B cell (primary cell): ENCODE measurements around the gene DCUN1D2. TPM values are rescaled to one million over a fixed set of nuclear protein-coding genes. Genes with fewer than 3 reads are reported as not detected.

Source experiments
- ATAC-seq: fragments of 200-7000 bp; cut with Tn5 transposase; one replicate; pipeline ENCODE4 v1.10.0; 2021; ENCODE audit warnings: low read depth, mild to moderate bottlenecking, moderate number of reproducible peaks, moderate library complexity
- CTCF ChIA-PET: fragments of 350-600 bp; sonication (Branson Sonifier 250); formaldehyde crosslinking; loops from one replicate; lab custom pipeline; 2021; ENCODE audit warnings: antibody characterized with exemption, inconsistent platforms; lab: Charles Lee
- POLR2A ChIA-PET: fragments of 350-600 bp; sonication (Branson Sonifier 250); formaldehyde crosslinking; loops from one replicate; lab custom pipeline; 2021; ENCODE audit warnings: antibody characterized with exemption; lab: Charles Lee
- DNase-seq: peaks from one replicate; pipeline ENCODE4 v3.0.0; 2013
- H2AFZ ChIP-seq: 2 replicates; pipeline ENCODE4 v1.6.1; 2012; ENCODE audit warnings: mild to moderate bottlenecking, low read depth, low read length; ENCODE audit not compliant: insufficient read depth, poor library complexity, severe bottlenecking
- H3K27ac ChIP-seq, 2 donors: 1 replicate in 1 of 2; 2 replicates in 1 of 2; pipeline ENCODE4 v1.5.1; 2012 to 2013; ENCODE audit warnings: low read length in 2 of 2, mild to moderate bottlenecking in 2 of 2, moderate library complexity in 1 of 2
- H3K27me3 ChIP-seq, 4 experiments: fragments of 200-600 bp in 1 of 4; sonication (generic) in 1 of 4; replicated peaks in 1 of 4; 1 replicate in 2 of 4; 2 replicates in 2 of 4; pipeline versions ENCODE4 v1.6.1 to v1.7.0; 2013 to 2016; ENCODE audit warnings: low read length in 3 of 4, mild to moderate bottlenecking in 2 of 4, mixed read lengths in 1 of 4, moderate library complexity in 1 of 4; ENCODE audit not compliant: insufficient read depth in 4 of 4, control insufficient read depth in 3 of 4; ENCODE audit errors: control extremely low read depth in 1 of 4
- H3K36me3 ChIP-seq, 2 experiments: replicated peaks in 1 of 2; 1 replicate in 1 of 2; 2 replicates in 1 of 2; pipeline versions ENCODE4 v1.6.1 to v1.7.1; 2013; ENCODE audit warnings: low read length in 1 of 2; ENCODE audit not compliant: insufficient read depth in 2 of 2, control insufficient read depth in 1 of 2; ENCODE audit errors: control extremely low read depth in 1 of 2, extremely low read depth in 1 of 2
- H3K4me1 ChIP-seq, 2 donors: fragments of 200-600 bp in 1 of 2; sonication (generic) in 1 of 2; 1 replicate in 1 of 2; 2 replicates in 1 of 2; pipeline versions ENCODE4 v1.5.1 to v1.6.1; 2013 to 2017; ENCODE audit warnings: low read length in 2 of 2; ENCODE audit not compliant: control insufficient read depth in 2 of 2, insufficient read depth in 2 of 2
- H3K4me2 ChIP-seq: replicated peaks from 2 replicates; pipeline ENCODE3; 2012; ENCODE audit warnings: mild to moderate bottlenecking, low read depth, low read length; ENCODE audit not compliant: poor library complexity, severe bottlenecking
- H3K4me3 ChIP-seq, 5 experiments: fragments of 200-600 bp in 1 of 5; sonication (generic) in 1 of 5; 1 replicate in 3 of 5; 2 replicates in 2 of 5; pipeline versions ENCODE4 v1.5.1 to v1.7.0; 2011 to 2016; ENCODE audit warnings: low read length in 4 of 5, mild to moderate bottlenecking in 4 of 5, low read depth in 2 of 5, control low read depth in 1 of 5, moderate library complexity in 1 of 5; ENCODE audit not compliant: insufficient read depth in 1 of 5; ENCODE audit errors: control extremely low read depth in 1 of 5, extremely low read depth in 1 of 5
- H3K79me2 ChIP-seq: fragments of 200-600 bp; sonication (generic); one replicate; pipeline ENCODE4 v1.6.0; 2016; ENCODE audit warnings: low read length; ENCODE audit not compliant: control insufficient read depth, insufficient read depth
- H3K9ac ChIP-seq: fragments of 200-600 bp; sonication (generic); 2 replicates; pipeline ENCODE4 v1.6.1; 2017; ENCODE audit warnings: mild to moderate bottlenecking, low read length, moderate library complexity
- H3K9me3 ChIP-seq, 3 donors: one replicate each; pipeline versions ENCODE4 v1.6.1 to v1.7.1; 2013; ENCODE audit warnings: low read length in 2 of 3; ENCODE audit not compliant: control insufficient read depth in 2 of 3, insufficient read depth in 1 of 3; ENCODE audit errors: control extremely low read depth in 1 of 3
- H4K20me1 ChIP-seq: 2 replicates; pipeline ENCODE4 v1.6.0; 2012; ENCODE audit warnings: mild to moderate bottlenecking, low read length; ENCODE audit not compliant: insufficient read depth, control insufficient read depth, poor library complexity, severe bottlenecking
- H3K27ac Mint-ChIP-seq: one replicate; pipeline ENCODE4 v1.8.0; 2021; ENCODE audit warnings: mixed read lengths
- H3K27me3 Mint-ChIP-seq: one replicate; pipeline ENCODE4 v1.8.0; 2021; ENCODE audit warnings: mixed read lengths
- H3K4me1 Mint-ChIP-seq: one replicate; pipeline ENCODE4 v1.8.0; 2021; ENCODE audit warnings: mixed read lengths
- H3K4me3 Mint-ChIP-seq: one replicate; pipeline ENCODE4 v1.8.0; 2021; ENCODE audit warnings: mixed read lengths
- H3K9me3 Mint-ChIP-seq: one replicate; pipeline ENCODE4 v1.8.0; 2022; ENCODE audit warnings: mixed read lengths; ENCODE audit not compliant: insufficient read depth
- CTCF ChIP-seq: fragments of 200-600 bp; IDR thresholded peaks from one replicate; pipeline ENCODE4 v1.8.0; 2022; ENCODE audit warnings: antibody characterized with exemption, mild to moderate bottlenecking
- EZH2 ChIP-seq: IDR thresholded peaks from 2 replicates; pipeline ENCODE4 v1.6.1; 2012; ENCODE audit warnings: borderline replicate concordance, low read depth, mild to moderate bottlenecking, moderate library complexity, low read length; ENCODE audit not compliant: insufficient read depth, poor library complexity, severe bottlenecking
- WGBS: methylation state at CpG from one replicate; pipeline ENCODE4 v1.1.5; 2013; ENCODE audit warnings: missing lambda C conversion rate; ENCODE audit not compliant: insufficient coverage; 5-methylcytosine and 5-hydroxymethylcytosine counted together
- intact Hi-C: fragments of 100-400 bp; cut with micrococcal nuclease; formaldehyde crosslinking; loops from one replicate; pipeline ENCODE4 v1.10.0; 2022
- polyA plus RNA-seq: library from polyadenylated mRNA; depleted of rRNA; stranded (reverse); fragments of >200 nt; gene quantifications from 2 replicates; pipeline ENCODE4 v1.2.3, GENCODE V29; 2012
- total RNA-seq, 2 donors: library from RNA; stranded (reverse); fragments of 120-200 nt in 1 of 2; gene quantifications; 1 replicate in 1 of 2; 2 replicates in 1 of 2; pipeline versions ENCODE4 v1.2.3 to v1.2.4, GENCODE V29; 2013 to 2022

Gene DCUN1D2
- total and polyA plus RNA-seq, 2 donors (not counting 1 experiment from before 2014, with no cell fraction given), result 15.3 to 41.3 TPM

GRCh38 chr13:113511361-113511760 lies 20.9 kb upstream of the DCUN1D2 start:
- Histone ChIP-seq H3K4me2 (no peak overlapping the region), H3K9ac (no peak overlapping the region), H3K27me3 (no peaks in the 10 kb centered on the region), H3K4me3 (no peak overlapping the region), H3K4me1 (no peaks in the 10 kb centered on the region), H3K79me2 (no peaks in the 10 kb centered on the region), H3K27ac (no peak overlapping the region), H2AFZ (no peak overlapping the region), H4K20me1 (peaks cover 5% of the 10 kb centered on the region), H3K36me3 (peaks cover 7 to 25% of the 10 kb centered on the region in 2 experiments), H3K9me3 (no peaks in the 10 kb centered on the region)
- no peaks in the 10 kb centered on the region for H3K9me3 Mint-ChIP-seq
- H3K27ac Mint-ChIP-seq, result no peak overlapping the region
- TF ChIP-seq EZH2 (no peak), CTCF (no peak)
- WGBS, result 98% methylated on average over 15 of the region's 15 CpGs
- no peak for DNase-seq
- CTCF ChIA-PET, result no interaction called here
- no peak overlapping the region for H3K4me3 Mint-ChIP-seq
- ATAC-seq, result no peak
- POLR2A ChIA-PET, result no interaction called here
- no peaks in the 10 kb centered on the region for H3K27me3 Mint-ChIP-seq
- intact Hi-C loops, result no loop called here
- no peaks in the 10 kb centered on the region for H3K4me1 Mint-ChIP-seq

- H3K9me3 Mint-ChIP-seq, result no peaks in the 10 kb centered on the region
- no peak overlapping the region for H2AFZ ChIP-seq
Observed at GRCh38 chr13:113510871-113511270, 20.4 kb upstream of the DCUN1D2 start.

More at GRCh38 chr13:113510871-113511270, 20.4 kb upstream of the DCUN1D2 start:
- Histone ChIP-seq H3K27ac (no peak overlapping the region), H3K27me3 (no peaks in the 10 kb centered on the region), H3K36me3 (peaks cover 7 to 23% of the 10 kb centered on the region in 2 experiments), H3K9ac (no peak overlapping the region), H3K9me3 (no peaks in the 10 kb centered on the region), H3K79me2 (no peaks in the 10 kb centered on the region), H4K20me1 (peaks cover 5% of the 10 kb centered on the region), H3K4me3 (no peak overlapping the region), H3K4me1 (no peaks in the 10 kb centered on the region), H3K4me2 (no peak overlapping the region)
- ChIA-PET POLR2A (no interaction called here), CTCF (no interaction called here)
- intact Hi-C loops, result no loop called here
- DNase-seq (no peak), ATAC-seq (no peak)
- Mint-ChIP-seq H3K4me1 (no peaks in the 10 kb centered on the region), H3K27ac (no peak overlapping the region), H3K27me3 (no peaks in the 10 kb centered on the region), H3K4me3 (no peak overlapping the region)
- WGBS, result 99% methylated on average over 21 of the region's 21 CpGs
- no peak for TF ChIP-seq EZH2
- no peak for TF ChIP-seq CTCF
